ENCODE measurements around the gene PPP1R15B. TPM values are rescaled to one million over a fixed set of nuclear protein-coding genes. Genes with fewer than 3 reads are reported as not detected.
A peak's percentile ranks its signal among the peaks of the same experiment; 100 is the strongest.

The PPP1R15B gene
- total and polyA plus RNA-seq, 2 donors (not counting 1 experiment from before 2014, with no cell fraction given) = 65.7 to 137 TPM

DNA sequence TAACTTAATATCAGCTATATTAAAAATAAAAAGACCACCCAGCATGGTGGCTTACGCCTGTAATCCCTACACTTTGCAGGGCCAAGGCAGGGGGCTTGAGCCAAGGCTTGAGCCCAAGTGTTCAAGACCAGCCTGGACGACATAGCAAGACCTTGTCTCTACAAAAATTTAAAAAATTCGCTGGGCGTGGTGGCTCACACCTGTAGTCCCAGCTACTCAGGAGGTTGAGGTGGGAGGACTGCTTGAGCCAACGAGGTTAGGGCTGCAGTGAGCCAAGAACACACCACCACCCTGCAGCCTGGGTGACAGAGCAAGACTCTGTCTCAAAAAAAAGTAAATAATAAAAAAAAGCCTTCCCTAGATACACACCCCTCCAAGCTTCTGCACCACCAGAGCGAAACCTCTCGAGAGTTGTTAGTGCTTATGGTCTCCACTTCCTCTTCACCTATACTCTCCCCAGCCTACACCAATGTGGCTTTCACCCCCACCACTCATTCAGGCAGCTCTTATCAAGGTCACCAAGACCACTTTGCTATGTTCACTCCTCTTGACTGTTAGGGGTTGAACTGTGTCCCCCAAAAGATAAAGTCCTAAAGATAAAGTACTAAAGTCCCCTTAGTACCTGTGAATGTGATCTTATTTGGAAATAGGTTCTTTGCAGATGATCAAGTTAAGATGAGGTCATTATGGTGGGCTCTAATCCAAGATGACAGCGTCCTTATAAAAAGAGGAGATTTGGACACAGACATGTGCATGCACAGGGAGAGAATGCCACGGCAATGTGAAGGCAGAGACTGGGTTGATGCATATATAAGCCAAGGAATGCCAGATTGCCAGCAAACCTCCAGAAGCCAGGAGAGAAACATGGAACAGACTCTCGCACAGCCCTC, 6.8 kb upstream of the PPP1R15B start:
- peak overlapping the region in 1 of 2 donors; percentile 42 for H3K27ac ChIP-seq (ENCODE audit: low read length in 2 of 2)
- H3K9ac ChIP-seq (ENCODE audit: low read length) = no peak overlapping the region
- 64% methylated on average over 10 of the region's 10 CpGs for WGBS (ENCODE audit: insufficient coverage)
- H3K4me1 ChIP-seq (ENCODE audit: control insufficient read depth in 2 of 2, insufficient read depth in 2 of 2, low read length in 2 of 2) = peaks cover 22 to 23% of the 10 kb centered on the region in 2 donors
- CTCF ChIA-PET = interaction anchor here (1.0 to 3.6 kb wide), 6 partner anchors 10 to 88 kb away, joined by 3 to 19 read pairs (median 4); no protein-coding TSS in a partner anchor
- H3K4me2 ChIP-seq (replicated peaks; ENCODE audit: low read depth, low read length, poor library complexity, severe bottlenecking) = peak overlapping the region; percentile 29
- H3K27me3 Mint-ChIP-seq = no peaks in the 10 kb centered on the region
- H3K9me3 Mint-ChIP-seq (ENCODE audit: insufficient read depth) = no peaks in the 10 kb centered on the region
- H3K27ac Mint-ChIP-seq = peak overlapping the region; percentile 86
- H3K9me3 ChIP-seq (ENCODE audit: control extremely low read depth in 1 of 3, control insufficient read depth in 2 of 3, insufficient read depth in 1 of 3, low read length in 2 of 3) = peaks cover 0 to 4% (median 0%) of the 10 kb centered on the region in 3 donors
- intact Hi-C loops (cut with micrococcal nuclease) = loop anchor here (5.0 kb wide), 1 partner anchor 34 kb away; no protein-coding TSS in a partner anchor
- POLR2A ChIA-PET = interaction anchor here (0.6 to 1.1 kb wide), 3 partner anchors 14 to 98 kb away, joined by 3 read pairs; partner anchors contain the start of genes MDM4 and PIK3C2B
- peak; percentile 95 for ATAC-seq (ENCODE audit: low read depth)
- no peak overlapping the region for H3K4me3 ChIP-seq (ENCODE audit: control extremely low read depth in 1 of 5, extremely low read depth in 1 of 5, insufficient read depth in 1 of 5, low read depth in 2 of 5, low read length in 4 of 5)
- peaks cover 0 to 15% of the 10 kb centered on the region in 2 experiments for H3K36me3 ChIP-seq (replicated peaks in 1 of 2; ENCODE audit: control extremely low read depth in 1 of 2, control insufficient read depth in 1 of 2, extremely low read depth in 1 of 2, insufficient read depth in 2 of 2, low read length in 1 of 2)
- H4K20me1 ChIP-seq (ENCODE audit: control insufficient read depth, insufficient read depth, low read length, poor library complexity, severe bottlenecking) = no peaks in the 10 kb centered on the region
- H3K79me2 ChIP-seq (ENCODE audit: control insufficient read depth, insufficient read depth, low read length) = peaks cover 3% of the 10 kb centered on the region
- TF ChIP-seq, protein P1, sequence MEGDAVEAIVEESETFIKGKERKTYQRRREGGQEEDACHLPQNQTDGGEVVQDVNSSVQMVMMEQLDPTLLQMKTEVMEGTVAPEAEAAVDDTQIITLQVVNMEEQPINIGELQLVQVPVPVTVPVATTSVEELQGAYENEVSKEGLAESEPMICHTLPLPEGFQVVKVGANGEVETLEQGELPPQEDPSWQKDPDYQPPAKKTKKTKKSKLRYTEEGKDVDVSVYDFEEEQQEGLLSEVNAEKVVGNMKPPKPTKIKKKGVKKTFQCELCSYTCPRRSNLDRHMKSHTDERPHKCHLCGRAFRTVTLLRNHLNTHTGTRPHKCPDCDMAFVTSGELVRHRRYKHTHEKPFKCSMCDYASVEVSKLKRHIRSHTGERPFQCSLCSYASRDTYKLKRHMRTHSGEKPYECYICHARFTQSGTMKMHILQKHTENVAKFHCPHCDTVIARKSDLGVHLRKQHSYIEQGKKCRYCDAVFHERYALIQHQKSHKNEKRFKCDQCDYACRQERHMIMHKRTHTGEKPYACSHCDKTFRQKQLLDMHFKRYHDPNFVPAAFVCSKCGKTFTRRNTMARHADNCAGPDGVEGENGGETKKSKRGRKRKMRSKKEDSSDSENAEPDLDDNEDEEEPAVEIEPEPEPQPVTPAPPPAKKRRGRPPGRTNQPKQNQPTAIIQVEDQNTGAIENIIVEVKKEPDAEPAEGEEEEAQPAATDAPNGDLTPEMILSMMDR (IDR thresholded peaks at IDR 0.05) = no peak
- no peak for TF ChIP-seq EZH2 (IDR thresholded peaks at IDR 0.05; ENCODE audit: borderline replicate concordance, insufficient read depth, low read depth, low read length, poor library complexity, severe bottlenecking)
- H3K27me3 ChIP-seq (replicated peaks in 1 of 4; ENCODE audit: control extremely low read depth in 1 of 4, control insufficient read depth in 3 of 4, insufficient read depth in 4 of 4, low read length in 3 of 4) = no peaks in the 10 kb centered on the region
- H2AFZ ChIP-seq (ENCODE audit: insufficient read depth, low read depth, low read length, poor library complexity, severe bottlenecking) = no peak overlapping the region
- peak; percentile 67 for DNase-seq
- H3K4me3 Mint-ChIP-seq = peak overlapping the region; percentile 62
- H3K4me1 Mint-ChIP-seq = peaks cover 41% of the 10 kb centered on the region
